MM.1S (cell line): ENCODE results near the gene ZMIZ1.

Experiments
- DNase-seq: peaks from one replicate; pipeline ENCODE4 v3.0.0-alpha.2; 2015
- H2AFZ ChIP-seq: fragments of 300-600 bp; sonication (generic); 2 replicates; pipeline ENCODE4 v1.6.0; 2016; ENCODE audit warnings: antibody characterized with exemption, low read length
- H3F3A ChIP-seq: fragments of 300-600 bp; sonication (generic); 2 replicates; pipeline ENCODE4 v1.6.1; 2016; ENCODE audit warnings: mild to moderate bottlenecking, antibody characterized with exemption, low read length, moderate library complexity, mixed read lengths; ENCODE audit not compliant: insufficient read depth
- H3K27ac ChIP-seq: fragments of 300-600 bp; sonication (generic); 2 replicates; pipeline ENCODE4 v1.5.1; 2016; ENCODE audit warnings: mild to moderate bottlenecking, low read length
- H3K27me3 ChIP-seq: fragments of 300-600 bp; sonication (generic); replicated peaks from 2 replicates; pipeline ENCODE4 v1.6.0; 2016; ENCODE audit warnings: low read length; ENCODE audit not compliant: insufficient read depth
- H3K36me3 ChIP-seq: fragments of 300-600 bp; sonication (generic); replicated peaks from 2 replicates; pipeline ENCODE4 v1.6.1; 2016; ENCODE audit warnings: mild to moderate bottlenecking, low read length, mixed read lengths; ENCODE audit not compliant: insufficient read depth
- H3K4me1 ChIP-seq: fragments of 300-600 bp; sonication (generic); 2 replicates; pipeline ENCODE4 v1.6.1; 2016; ENCODE audit warnings: low read length, mixed read lengths
- H3K4me2 ChIP-seq: fragments of 300-600 bp; sonication (generic); 2 replicates; pipeline ENCODE4 v1.6.0; 2016; ENCODE audit warnings: low read depth, low read length
- H3K4me3 ChIP-seq: fragments of 300-600 bp; sonication (generic); 2 replicates; pipeline ENCODE4 v1.5.1; 2016; ENCODE audit warnings: low read length, mixed read lengths
- H3K79me2 ChIP-seq: fragments of 300-600 bp; sonication (generic); 2 replicates; pipeline ENCODE4 v1.6.1; 2016; ENCODE audit warnings: mixed run types, low read length, mixed read lengths
- H3K9ac ChIP-seq: fragments of 300-600 bp; sonication (generic); 2 replicates; pipeline ENCODE4 v1.6.1; 2016; ENCODE audit warnings: low read length, mixed read lengths
- H3K9me2 ChIP-seq: fragments of 300-600 bp; sonication (generic); replicated peaks from 2 replicates; pipeline ENCODE4 v1.6.1; 2016; ENCODE audit warnings: mild to moderate bottlenecking, low read length, mixed read lengths; ENCODE audit not compliant: insufficient read depth
- H3K9me3 ChIP-seq: fragments of 300-600 bp; sonication (generic); replicated peaks from 2 replicates; pipeline ENCODE4 v1.6.1; 2016; ENCODE audit warnings: mild to moderate bottlenecking, low read length, mixed read lengths; ENCODE audit not compliant: insufficient read depth
- H4K20me1 ChIP-seq: fragments of 300-600 bp; sonication (generic); 2 replicates; pipeline ENCODE4 v1.6.1; 2016; ENCODE audit warnings: mild to moderate bottlenecking, low read length, moderate library complexity, mixed read lengths; ENCODE audit not compliant: insufficient read depth
- EZH2 ChIP-seq: fragments of 300-600 bp; sonication (generic); optimal IDR thresholded peaks from 2 replicates; pipeline ENCODE3; 2017; ENCODE audit warnings: low read depth, mild to moderate bottlenecking, antibody characterized with exemption, low read length, mixed read lengths
- EZH2phosphoT487 ChIP-seq: fragments of 300-600 bp; sonication (generic); IDR thresholded peaks from 2 replicates; pipeline ENCODE4 v1.6.1; 2018; ENCODE audit warnings: antibody characterized with exemption, low read length
- TF ChIP-seq, protein P1 (sequence below): fragments of 300-600 bp; sonication (generic); IDR thresholded peaks from 2 replicates; pipeline ENCODE4 v1.5.1; 2016; ENCODE audit warnings: antibody characterized with exemption, low read length, mixed read lengths

ZMIZ1 gene

GRCh38 chr10:79351332-79351731 lies 282.6 kb downstream of the ZMIZ1 start:
- H3K9me2 ChIP-seq: no peaks in the 10 kb centered on the region
- no peak overlapping the region for H2AFZ ChIP-seq
- H3K27ac ChIP-seq: no peak overlapping the region
- no peak overlapping the region for H3K4me3 ChIP-seq
- no peaks in the 10 kb centered on the region for H3K27me3 ChIP-seq
- H3K79me2 ChIP-seq: peaks cover 78% of the 10 kb centered on the region
- H3K9ac ChIP-seq: no peak overlapping the region
- no peak for DNase-seq
- peaks cover 48% of the 10 kb centered on the region for H3K36me3 ChIP-seq
- H3K9me3 ChIP-seq: no peaks in the 10 kb centered on the region
- peaks cover 26% of the 10 kb centered on the region for H3K4me1 ChIP-seq
- H3K4me2 ChIP-seq: no peak overlapping the region
- peaks cover 40% of the 10 kb centered on the region for H4K20me1 ChIP-seq
- TF ChIP-seq, protein P1, sequence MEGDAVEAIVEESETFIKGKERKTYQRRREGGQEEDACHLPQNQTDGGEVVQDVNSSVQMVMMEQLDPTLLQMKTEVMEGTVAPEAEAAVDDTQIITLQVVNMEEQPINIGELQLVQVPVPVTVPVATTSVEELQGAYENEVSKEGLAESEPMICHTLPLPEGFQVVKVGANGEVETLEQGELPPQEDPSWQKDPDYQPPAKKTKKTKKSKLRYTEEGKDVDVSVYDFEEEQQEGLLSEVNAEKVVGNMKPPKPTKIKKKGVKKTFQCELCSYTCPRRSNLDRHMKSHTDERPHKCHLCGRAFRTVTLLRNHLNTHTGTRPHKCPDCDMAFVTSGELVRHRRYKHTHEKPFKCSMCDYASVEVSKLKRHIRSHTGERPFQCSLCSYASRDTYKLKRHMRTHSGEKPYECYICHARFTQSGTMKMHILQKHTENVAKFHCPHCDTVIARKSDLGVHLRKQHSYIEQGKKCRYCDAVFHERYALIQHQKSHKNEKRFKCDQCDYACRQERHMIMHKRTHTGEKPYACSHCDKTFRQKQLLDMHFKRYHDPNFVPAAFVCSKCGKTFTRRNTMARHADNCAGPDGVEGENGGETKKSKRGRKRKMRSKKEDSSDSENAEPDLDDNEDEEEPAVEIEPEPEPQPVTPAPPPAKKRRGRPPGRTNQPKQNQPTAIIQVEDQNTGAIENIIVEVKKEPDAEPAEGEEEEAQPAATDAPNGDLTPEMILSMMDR: no peak
- TF ChIP-seq EZH2phosphoT487 (no peak), EZH2 (no peak)
- peaks cover 14% of the 10 kb centered on the region for H3F3A ChIP-seq

DNA sequence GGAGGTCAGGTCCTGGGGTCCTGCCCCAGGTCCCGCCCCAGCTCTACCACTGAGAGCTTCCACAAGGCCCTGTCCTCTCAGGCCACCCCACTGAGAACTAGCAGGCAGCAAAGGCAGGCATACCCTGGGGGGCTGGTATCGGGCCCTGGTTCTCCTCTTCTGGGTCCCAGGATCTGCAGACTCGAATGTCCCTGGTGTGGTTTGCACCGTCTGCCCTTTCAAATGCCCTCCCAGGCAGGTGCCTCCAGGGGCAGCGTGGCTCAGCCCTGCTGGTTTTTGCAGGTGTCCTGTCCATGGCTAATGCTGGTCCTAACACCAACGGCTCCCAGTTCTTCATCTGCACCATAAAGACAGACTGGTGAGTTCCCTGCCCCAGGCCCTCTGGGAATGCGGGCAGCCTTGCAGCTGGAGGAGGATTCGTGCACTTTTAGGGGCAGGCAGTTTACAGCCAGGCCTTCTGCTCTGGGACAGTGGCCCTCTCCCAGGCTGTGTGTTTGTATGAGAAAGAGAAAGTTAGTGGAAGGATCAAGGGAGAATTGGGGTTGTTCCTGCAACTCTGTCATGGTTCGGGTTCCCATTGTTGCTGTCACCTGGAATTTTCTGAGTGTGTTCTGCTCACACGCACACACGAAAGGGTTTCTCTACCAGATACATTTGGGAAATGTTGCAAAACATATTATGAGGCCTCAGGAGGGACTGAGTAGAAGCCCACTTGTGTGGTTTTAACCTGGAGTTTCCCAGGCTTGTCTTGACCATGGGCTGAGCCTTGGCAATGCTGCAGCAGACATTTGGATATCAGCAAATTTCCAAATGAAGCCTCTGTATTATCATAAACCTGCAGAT lies 283.5 kb downstream of the ZMIZ1 start:
- no peak for DNase-seq
- Histone ChIP-seq H3K4me3 (no peak overlapping the region), H3K36me3 (peaks cover 48% of the 10 kb centered on the region), H3F3A (peaks cover 9% of the 10 kb centered on the region), H3K9me3 (no peaks in the 10 kb centered on the region), H3K4me1 (peaks cover 18% of the 10 kb centered on the region), H4K20me1 (peaks cover 40% of the 10 kb centered on the region), H3K27ac (no peak overlapping the region), H3K27me3 (no peaks in the 10 kb centered on the region), H2AFZ (no peak overlapping the region), H3K4me2 (no peak overlapping the region), H3K9me2 (no peaks in the 10 kb centered on the region), H3K79me2 (peaks cover 78% of the 10 kb centered on the region), H3K9ac (no peak overlapping the region)
- TF ChIP-seq, protein P1: no peak
- no peak for TF ChIP-seq EZH2
- no peak for TF ChIP-seq EZH2phosphoT487

GRCh38 chr10:79353000-79353406 lies 284.2 kb downstream of the ZMIZ1 start:
- Histone ChIP-seq H2AFZ (no peak overlapping the region), H3K27me3 (no peaks in the 10 kb centered on the region), H3K9me3 (no peaks in the 10 kb centered on the region), H3K9me2 (no peaks in the 10 kb centered on the region), H3K79me2 (peaks cover 72% of the 10 kb centered on the region), H4K20me1 (peaks cover 40% of the 10 kb centered on the region), H3K27ac (no peak overlapping the region), H3K36me3 (peaks cover 48% of the 10 kb centered on the region), H3K4me1 (peaks cover 18% of the 10 kb centered on the region), H3K4me3 (no peak overlapping the region), H3F3A (peaks cover 9% of the 10 kb centered on the region), H3K9ac (no peak overlapping the region), H3K4me2 (no peak overlapping the region)
- TF ChIP-seq EZH2 (no peak), EZH2phosphoT487 (no peak)
- TF ChIP-seq, protein P1: no peak
- no peak for DNase-seq
